ENCODE data around the gene ETV2.

ETV2 gene

DNA sequence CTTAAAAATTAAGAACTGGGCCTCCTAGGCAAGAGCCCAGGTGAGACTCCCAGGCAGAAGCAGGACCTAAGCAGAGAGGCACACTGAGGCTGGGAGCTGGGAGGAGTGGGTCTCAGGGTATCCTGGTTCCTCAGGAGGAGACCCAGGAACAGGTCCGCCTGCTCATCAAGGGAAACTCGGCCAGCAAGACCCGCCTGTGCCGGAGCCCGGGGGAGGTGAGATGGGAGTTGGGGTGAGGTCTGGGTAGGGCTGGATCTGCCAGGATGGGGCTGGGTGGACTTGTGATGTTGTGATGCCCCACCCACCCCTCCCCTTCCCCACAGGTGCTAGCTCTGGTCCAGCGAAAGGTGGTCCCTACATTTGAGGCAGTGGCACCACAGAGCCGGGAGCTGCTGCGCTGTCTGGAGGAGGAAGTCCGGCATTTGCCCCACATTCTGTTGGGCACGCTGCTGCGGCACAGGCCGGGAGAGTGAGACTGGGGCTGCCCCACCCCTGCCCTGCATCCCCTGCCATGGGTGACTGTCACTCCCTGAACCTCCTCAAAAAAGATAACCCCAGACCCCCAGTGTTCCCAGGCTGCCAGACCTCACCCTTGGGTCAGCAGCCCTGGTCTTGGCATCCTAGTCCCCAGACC lies 22.1 kb upstream of the ETV2 start:
- no peak overlapping the region for H3K4me2 ChIP-seq (ENCODE audit: low read length)
- no peak overlapping the region for H3K4me3 ChIP-seq (ENCODE audit: low read depth, low read length)
- H3K27me3 ChIP-seq (ENCODE audit: control insufficient read depth, insufficient read depth, low read length) = no peaks in the 10 kb centered on the region
- no peak overlapping the region for H2AFZ ChIP-seq
- H3K4me1 ChIP-seq = no peaks in the 10 kb centered on the region
- no peaks in the 10 kb centered on the region for H3K79me2 ChIP-seq
- no peak overlapping the region for H3K27ac ChIP-seq
- H3K9ac ChIP-seq = no peak overlapping the region
- H3K9me3 ChIP-seq (ENCODE audit: control insufficient read depth, low read length) = no peaks in the 10 kb centered on the region
- TF ChIP-seq, protein P1, sequence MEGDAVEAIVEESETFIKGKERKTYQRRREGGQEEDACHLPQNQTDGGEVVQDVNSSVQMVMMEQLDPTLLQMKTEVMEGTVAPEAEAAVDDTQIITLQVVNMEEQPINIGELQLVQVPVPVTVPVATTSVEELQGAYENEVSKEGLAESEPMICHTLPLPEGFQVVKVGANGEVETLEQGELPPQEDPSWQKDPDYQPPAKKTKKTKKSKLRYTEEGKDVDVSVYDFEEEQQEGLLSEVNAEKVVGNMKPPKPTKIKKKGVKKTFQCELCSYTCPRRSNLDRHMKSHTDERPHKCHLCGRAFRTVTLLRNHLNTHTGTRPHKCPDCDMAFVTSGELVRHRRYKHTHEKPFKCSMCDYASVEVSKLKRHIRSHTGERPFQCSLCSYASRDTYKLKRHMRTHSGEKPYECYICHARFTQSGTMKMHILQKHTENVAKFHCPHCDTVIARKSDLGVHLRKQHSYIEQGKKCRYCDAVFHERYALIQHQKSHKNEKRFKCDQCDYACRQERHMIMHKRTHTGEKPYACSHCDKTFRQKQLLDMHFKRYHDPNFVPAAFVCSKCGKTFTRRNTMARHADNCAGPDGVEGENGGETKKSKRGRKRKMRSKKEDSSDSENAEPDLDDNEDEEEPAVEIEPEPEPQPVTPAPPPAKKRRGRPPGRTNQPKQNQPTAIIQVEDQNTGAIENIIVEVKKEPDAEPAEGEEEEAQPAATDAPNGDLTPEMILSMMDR (IDR thresholded peaks at IDR 0.05) = no peak
- H3K36me3 ChIP-seq (ENCODE audit: control insufficient read depth, insufficient read depth, low read length) = no peaks in the 10 kb centered on the region

DNA sequence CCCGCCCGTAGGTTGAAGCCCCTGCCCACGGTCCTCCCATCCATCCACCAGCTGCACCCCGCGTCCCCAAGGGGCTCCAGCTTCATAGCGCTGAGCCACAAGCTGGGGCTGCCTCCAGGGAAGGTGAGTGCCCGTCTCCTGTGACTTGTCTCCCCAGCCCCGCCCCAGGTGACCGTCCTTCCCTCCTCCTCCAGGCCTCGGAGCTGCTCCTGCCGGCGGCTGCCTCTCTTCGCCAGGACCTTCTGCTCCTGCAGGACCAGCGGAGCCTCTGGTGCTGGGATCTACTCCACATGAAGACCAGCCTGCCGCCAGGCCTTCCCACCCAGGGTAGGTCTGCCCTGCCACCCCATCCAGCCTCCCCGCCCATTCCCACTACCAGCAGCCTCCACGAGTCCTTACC lies 21.5 kb upstream of the ETV2 start:
- Histone ChIP-seq H3K4me3 (ENCODE audit: low read depth, low read length) (no peak overlapping the region), H3K36me3 (ENCODE audit: control insufficient read depth, insufficient read depth, low read length) (no peaks in the 10 kb centered on the region), H3K27ac (no peak overlapping the region)

DNA sequence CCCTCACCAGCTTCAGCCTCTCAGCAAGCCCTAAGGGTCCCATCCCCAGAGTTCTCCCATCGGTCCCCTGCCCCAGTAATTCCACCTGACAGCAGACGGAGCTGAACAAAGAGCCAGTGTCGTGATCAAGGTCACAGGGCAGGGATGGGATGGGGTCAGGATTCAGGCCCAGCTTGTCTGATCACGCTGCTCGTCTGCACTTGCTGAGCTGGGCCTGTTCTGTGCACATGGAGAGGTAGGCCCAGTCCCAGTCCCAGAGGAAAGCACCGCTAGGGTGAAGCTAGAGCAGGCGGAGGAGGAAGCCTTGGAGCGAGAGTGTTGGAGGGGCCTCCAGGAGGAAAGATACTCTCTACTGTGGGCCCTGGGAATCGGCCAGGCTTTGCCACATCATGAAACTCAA lies 19.8 kb upstream of the ETV2 start:
- TF ChIP-seq, protein P1 (IDR thresholded peaks at IDR 0.05) = no peak

More for the DNA sequence above, 21.5 kb upstream of the ETV2 start:
- TF ChIP-seq, protein P1 (IDR thresholded peaks at IDR 0.05) = no peak
- H3K27me3 ChIP-seq (ENCODE audit: control insufficient read depth, insufficient read depth, low read length) = no peaks in the 10 kb centered on the region
- H3K9ac ChIP-seq = no peak overlapping the region
- no peak overlapping the region for H2AFZ ChIP-seq
- H3K9me3 ChIP-seq (ENCODE audit: control insufficient read depth, low read length) = no peaks in the 10 kb centered on the region
- H3K4me1 ChIP-seq = no peaks in the 10 kb centered on the region
- no peak overlapping the region for H3K4me2 ChIP-seq (ENCODE audit: low read length)
- H3K79me2 ChIP-seq = no peaks in the 10 kb centered on the region

DNA sequence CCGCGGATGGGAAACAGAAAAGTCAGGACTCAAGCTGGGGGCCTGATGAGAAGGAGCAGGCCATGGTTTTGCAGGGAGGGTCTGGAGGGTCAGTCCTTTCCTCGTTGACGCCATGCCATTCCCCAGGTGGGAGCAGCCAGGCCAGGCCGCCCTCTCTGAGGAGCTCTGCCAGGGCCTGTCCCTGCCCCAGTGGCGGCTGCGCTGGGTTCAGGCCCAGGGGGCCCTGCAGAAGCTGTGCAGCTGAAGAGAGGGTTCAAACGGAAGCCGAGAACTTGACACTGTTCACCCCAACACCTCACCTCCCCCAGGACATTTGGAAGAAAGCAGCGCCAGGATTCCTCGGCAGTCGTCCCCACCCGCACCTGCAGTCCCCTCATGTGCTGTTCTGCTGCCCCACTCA lies 18.8 kb upstream of the ETV2 start:
- H3K9me3 ChIP-seq (ENCODE audit: control insufficient read depth, low read length) = no peaks in the 10 kb centered on the region
- no peaks in the 10 kb centered on the region for H3K36me3 ChIP-seq (ENCODE audit: control insufficient read depth, insufficient read depth, low read length)
- TF ChIP-seq, protein P1 (IDR thresholded peaks at IDR 0.05) = no peak
- no peak overlapping the region for H2AFZ ChIP-seq
- no peaks in the 10 kb centered on the region for H3K4me1 ChIP-seq
- H3K4me3 ChIP-seq (ENCODE audit: low read depth, low read length) = no peak overlapping the region
- H3K27ac ChIP-seq = no peak overlapping the region
- H3K4me2 ChIP-seq (ENCODE audit: low read length) = no peak overlapping the region
- no peaks in the 10 kb centered on the region for H3K79me2 ChIP-seq
- H3K9ac ChIP-seq = no peak overlapping the region
- no peaks in the 10 kb centered on the region for H3K27me3 ChIP-seq (ENCODE audit: control insufficient read depth, insufficient read depth, low read length)

More for the DNA sequence above, 19.8 kb upstream of the ETV2 start:
- H3K9ac ChIP-seq = no peak overlapping the region
- H3K4me3 ChIP-seq (ENCODE audit: low read depth, low read length) = no peak overlapping the region
- no peaks in the 10 kb centered on the region for H3K4me1 ChIP-seq
- H3K36me3 ChIP-seq (ENCODE audit: control insufficient read depth, insufficient read depth, low read length) = no peaks in the 10 kb centered on the region
- H3K27ac ChIP-seq = no peak overlapping the region
- H3K4me2 ChIP-seq (ENCODE audit: low read length) = no peak overlapping the region
- no peaks in the 10 kb centered on the region for H3K27me3 ChIP-seq (ENCODE audit: control insufficient read depth, insufficient read depth, low read length)
- H3K79me2 ChIP-seq = no peaks in the 10 kb centered on the region
- H3K9me3 ChIP-seq (ENCODE audit: control insufficient read depth, low read length) = no peaks in the 10 kb centered on the region
- H2AFZ ChIP-seq = no peak overlapping the region

Data from parathyroid adenoma (tissue), 2 donors.